Stimulated activated naive CD8-positive, alpha-beta T cell treated with anti-CD3 and anti-CD28 coated beads, Interleukin-15, Interleukin-2, amounts not matched to agents 100 ng/mL and 50 ng/mL, for 24 hours (primary cell): ENCODE measurements around the gene STRN3.

Experiments
- H3K27ac Mint-ChIP-seq: one replicate; pipeline ENCODE4 v1.8.0; 2021; ENCODE audit warnings: mild to moderate bottlenecking, mixed read lengths
- H3K27me3 Mint-ChIP-seq: one replicate; pipeline ENCODE4 v1.8.0; 2021; ENCODE audit warnings: mixed read lengths
- H3K36me3 Mint-ChIP-seq: one replicate; pipeline ENCODE4 v1.8.0; 2021; ENCODE audit warnings: low read depth, mixed read lengths
- H3K4me1 Mint-ChIP-seq: one replicate; pipeline ENCODE4 v1.8.0; 2021; ENCODE audit warnings: low read depth, mixed read lengths
- H3K4me3 Mint-ChIP-seq: one replicate; pipeline ENCODE4 v1.8.0; 2021; ENCODE audit warnings: mild to moderate bottlenecking, mixed read lengths
- H3K9me3 Mint-ChIP-seq: one replicate; pipeline ENCODE4 v1.8.0; 2021; ENCODE audit warnings: mixed read lengths

STRN3 gene

GRCh38 chr14:30848449-30849240 is 177.5 kb downstream of the STRN3 start:
- H3K36me3 Mint-ChIP-seq = no peaks in the 10 kb centered on the region
- H3K9me3 Mint-ChIP-seq = no peaks in the 10 kb centered on the region
- no peak overlapping the region for H3K27ac Mint-ChIP-seq
- H3K4me3 Mint-ChIP-seq = no peak overlapping the region
- H3K27me3 Mint-ChIP-seq = peaks cover 48% of the 10 kb centered on the region
- H3K4me1 Mint-ChIP-seq = no peaks in the 10 kb centered on the region
